H9 (cell line): Measurements from ENCODE around the gene SLC24A3. TPM values are rescaled to one million over a fixed set of nuclear protein-coding genes. Genes with fewer than 3 reads are reported as not detected.

Experiments used
- DNase-seq: peaks from one replicate; pipeline ENCODE4 v3.0.0-alpha.2; 2017
- H2AFZ ChIP-seq: one replicate; pipeline ENCODE4 v1.6.1; 2013; ENCODE audit warnings: mild to moderate bottlenecking, low read length, control low read depth, moderate library complexity
- H2AK5ac ChIP-seq: 2 replicates; pipeline ENCODE4 v1.6.1; 2013; ENCODE audit warnings: low read length, control low read depth, mixed read lengths; ENCODE audit not compliant: insufficient read length
- H2BK120ac ChIP-seq: one replicate; pipeline ENCODE4 v1.6.1; 2013; ENCODE audit warnings: low read depth, mild to moderate bottlenecking, low read length, control low read depth, inconsistent platforms; ENCODE audit not compliant: poor library complexity, severe bottlenecking
- H2BK12ac ChIP-seq: 2 replicates; pipeline ENCODE4 v1.6.1; 2013; ENCODE audit warnings: low read length, control low read depth, mixed read lengths, low read depth; ENCODE audit not compliant: insufficient read length
- H2BK15ac ChIP-seq: 2 replicates; pipeline ENCODE4 v1.6.1; 2013; ENCODE audit warnings: low read depth, low read length, control low read depth
- H2BK20ac ChIP-seq: one replicate; pipeline ENCODE4 v1.6.1; 2013; ENCODE audit warnings: low read depth, mild to moderate bottlenecking, low read length, control low read depth, inconsistent platforms; ENCODE audit not compliant: poor library complexity, severe bottlenecking
- H2BK5ac ChIP-seq: 2 replicates; pipeline ENCODE4 v1.6.1; 2013; ENCODE audit warnings: low read length, control low read depth, mixed read lengths; ENCODE audit not compliant: insufficient read length
- H3K14ac ChIP-seq: 2 replicates; pipeline ENCODE4 v1.6.1; 2013; ENCODE audit warnings: low read length, control low read depth; ENCODE audit not compliant: insufficient read depth
- H3K18ac ChIP-seq: 2 replicates; pipeline ENCODE4 v1.6.1; 2013; ENCODE audit warnings: low read depth, mild to moderate bottlenecking, mixed read lengths, low read length, control low read depth; ENCODE audit not compliant: insufficient read length
- H3K23ac ChIP-seq: 2 replicates; pipeline ENCODE4 v1.6.1; 2013; ENCODE audit warnings: low read length, control low read depth, mixed read lengths, low read depth; ENCODE audit not compliant: insufficient read length
- H3K23me2 ChIP-seq: 2 replicates; pipeline ENCODE4 v1.6.1; 2013; ENCODE audit warnings: low read depth, mild to moderate bottlenecking, mixed read lengths, low read length, control low read depth; ENCODE audit not compliant: insufficient read length, poor library complexity, severe bottlenecking
- H3K27ac ChIP-seq: 2 replicates; pipeline ENCODE4 v1.5.1; 2013; ENCODE audit warnings: low read length, control low read depth, mixed read lengths, low read depth; ENCODE audit not compliant: insufficient read length
- H3K27me3 ChIP-seq: 2 replicates; pipeline ENCODE4 v1.6.1; 2013; ENCODE audit warnings: low read length, control low read depth, inconsistent platforms; ENCODE audit not compliant: insufficient read depth
- H3K4ac ChIP-seq: 2 replicates; pipeline ENCODE4 v1.6.1; 2013; ENCODE audit warnings: low read depth, mild to moderate bottlenecking, control low read depth, inconsistent platforms, low read length, moderate library complexity
- H3K4me1 ChIP-seq: 2 replicates; pipeline ENCODE4 v1.6.1; 2013; ENCODE audit warnings: low read length, control low read depth, inconsistent platforms; ENCODE audit not compliant: insufficient read depth
- H3K4me2 ChIP-seq: 2 replicates; pipeline ENCODE4 v1.6.1; 2013; ENCODE audit warnings: low read length, control low read depth, mixed read lengths; ENCODE audit not compliant: insufficient read length, insufficient read depth
- H3K56ac ChIP-seq: 2 replicates; pipeline ENCODE4 v1.6.1; 2013; ENCODE audit warnings: low read depth, mild to moderate bottlenecking, mixed read lengths, low read length, control low read depth; ENCODE audit not compliant: insufficient read length
- H3K79me1 ChIP-seq: 2 replicates; pipeline ENCODE4 v1.6.1; 2013; ENCODE audit warnings: low read depth, mild to moderate bottlenecking, moderate library complexity, low read length, control low read depth, inconsistent platforms; ENCODE audit not compliant: insufficient read depth, poor library complexity, severe bottlenecking
- H3K79me2 ChIP-seq: 2 replicates; pipeline ENCODE4 v1.6.1; 2013; ENCODE audit warnings: low read length, control low read depth, inconsistent platforms; ENCODE audit not compliant: insufficient read depth
- H3K9ac ChIP-seq: 2 replicates; pipeline ENCODE4 v1.6.1; 2013; ENCODE audit warnings: low read length, control low read depth, mixed read lengths; ENCODE audit not compliant: insufficient read length; ENCODE audit errors: extremely low read depth
- H3K9me3 ChIP-seq: one replicate; pipeline ENCODE4 v1.6.1; 2013; ENCODE audit warnings: low read depth, low read length, inconsistent platforms; ENCODE audit not compliant: control insufficient read depth
- H3T11ph ChIP-seq: one replicate; pipeline ENCODE4 v1.6.1; 2013; ENCODE audit warnings: mild to moderate bottlenecking, low read length, control low read depth, inconsistent platforms
- H4K20me1 ChIP-seq: one replicate; pipeline ENCODE4 v1.6.1; 2013; ENCODE audit not compliant: control insufficient read depth, insufficient read length, insufficient read depth
- H4K5ac ChIP-seq: 2 replicates; pipeline ENCODE4 v1.6.1; 2013; ENCODE audit warnings: low read depth, mild to moderate bottlenecking, mixed read lengths, low read length, control low read depth; ENCODE audit not compliant: insufficient read length
- H4K8ac ChIP-seq: replicated peaks from 2 replicates; pipeline ENCODE4 v1.6.1; 2013; ENCODE audit warnings: low read length, control low read depth, mixed read lengths, low read depth; ENCODE audit not compliant: insufficient read length
- H4K91ac ChIP-seq: 2 replicates; pipeline ENCODE4 v1.6.1; 2013; ENCODE audit warnings: low read depth, mild to moderate bottlenecking, moderate library complexity, mixed read lengths, low read length, control low read depth; ENCODE audit not compliant: insufficient read length
- H3K27ac Mint-ChIP-seq, 3 experiments: 2 replicates in 2 of 3; 3 replicates in 1 of 3; pipeline ENCODE4 v1.8.0; 2020 to 2021; ENCODE audit warnings: mixed read lengths in 3 of 3, mild to moderate bottlenecking in 1 of 3, moderate library complexity in 1 of 3
- H3K27me3 Mint-ChIP-seq: 2 replicates; pipeline ENCODE4 v1.8.0; 2021; ENCODE audit warnings: low read depth, mild to moderate bottlenecking, moderate library complexity, mixed read lengths
- H3K36me3 Mint-ChIP-seq, 3 experiments: 2 replicates in 2 of 3; 3 replicates in 1 of 3; pipeline ENCODE4 v1.8.0; 2020 to 2021; ENCODE audit warnings: low read depth in 3 of 3, mixed read lengths in 3 of 3; ENCODE audit not compliant: insufficient read depth in 1 of 3
- H3K4me1 Mint-ChIP-seq, 2 experiments: 2 replicates each; pipeline ENCODE4 v1.8.0; 2020; ENCODE audit warnings: mixed read lengths in 2 of 2
- H3K4me3 Mint-ChIP-seq, 2 experiments: 2 replicates in 1 of 2; 3 replicates in 1 of 2; pipeline ENCODE4 v1.8.0; 2020 to 2021; ENCODE audit warnings: mild to moderate bottlenecking in 2 of 2, mixed read lengths in 2 of 2, moderate library complexity in 1 of 2
- H3K9me3 Mint-ChIP-seq, 2 experiments: 2 replicates in 1 of 2; 3 replicates in 1 of 2; pipeline ENCODE4 v1.8.0; 2020; ENCODE audit warnings: mild to moderate bottlenecking in 2 of 2, mixed read lengths in 2 of 2, moderate library complexity in 1 of 2
- whole genome bisulfite sequencing: extraction: QIAGEN DNeasy Blood & Tissue Kit; methylation state at CpG from one replicate; pipeline ENCODE4 v1.1.7; 2013; ENCODE audit warnings: missing lambda C conversion rate, low lambda C conversion rate, mixed read lengths; ENCODE audit not compliant: insufficient read length; ENCODE audit errors: extremely low coverage; 5-methylcytosine and 5-hydroxymethylcytosine counted together
- total RNA-seq: library from RNA; stranded (reverse); gene quantifications from 2 replicates; pipeline ENCODE4 v1.2.1, GENCODE V29; 2021
- TF ChIP-seq, protein P1 (sequence below): fragments of 200-600 bp; sonication (generic); conservative IDR thresholded peaks from 3 replicates; pipeline ENCODE4 v1.8.0; 2021; ENCODE audit warnings: antibody characterized with exemption, mild to moderate bottlenecking

The SLC24A3 gene
- total RNA-seq, 1 experiment from 2014 or later = 0.83 TPM

DNA sequence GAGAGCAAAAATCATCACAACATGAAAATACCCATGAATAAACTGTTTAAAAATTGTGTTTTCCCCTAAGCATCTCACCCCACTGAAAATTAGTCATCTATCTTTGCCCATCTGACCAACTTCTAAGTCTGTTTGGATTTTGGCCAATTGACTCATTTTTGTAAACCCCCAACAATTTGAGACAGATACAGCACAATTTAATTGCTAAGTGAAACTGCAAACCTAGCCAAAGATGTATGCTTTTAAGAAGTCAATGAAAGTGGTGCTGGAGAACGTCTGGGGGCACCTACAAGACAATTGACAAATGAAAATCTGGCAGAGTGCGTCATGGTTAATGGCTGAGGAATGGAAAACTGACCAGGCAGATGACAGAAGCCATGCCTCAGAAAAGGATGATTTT is 30.9 kb upstream of the SLC24A3 start:
- Histone ChIP-seq H4K91ac (no peak overlapping the region), H2AK5ac (no peak overlapping the region), H2BK20ac (no peak overlapping the region), H3K56ac (no peak overlapping the region), H3K9me3 (no peaks in the 10 kb centered on the region), H4K8ac (no peak overlapping the region), H3K4ac (no peak overlapping the region), H2BK15ac (no peak overlapping the region), H3K4me1 (no peaks in the 10 kb centered on the region), H3K79me2 (no peaks in the 10 kb centered on the region), H3K14ac (no peak overlapping the region), H3K9ac (no peak overlapping the region), H2BK5ac (no peak overlapping the region), H3K4me2 (no peak overlapping the region), H4K20me1 (no peaks in the 10 kb centered on the region), H3K27ac (no peak overlapping the region), H3K23ac (no peak overlapping the region), H2BK12ac (no peak overlapping the region), H3T11ph (no peak overlapping the region), H3K18ac (no peak overlapping the region), H3K23me2 (no peaks in the 10 kb centered on the region), H3K27me3 (no peaks in the 10 kb centered on the region), H3K79me1 (no peaks in the 10 kb centered on the region), H4K5ac (no peak overlapping the region), H2AFZ (no peak overlapping the region), H2BK120ac (no peak overlapping the region)
- H3K4me3 Mint-ChIP-seq = no peak overlapping the region
- H3K4me1 Mint-ChIP-seq = no peaks in the 10 kb centered on the region
- H3K27ac Mint-ChIP-seq = no peak overlapping the region
- no peaks in the 10 kb centered on the region for H3K9me3 Mint-ChIP-seq
- 0 out of 2 replicates have a peak, but pooled peaks cover 1% of the 10 kb centered on the region for H3K27me3 Mint-ChIP-seq
- TF ChIP-seq, protein P1, sequence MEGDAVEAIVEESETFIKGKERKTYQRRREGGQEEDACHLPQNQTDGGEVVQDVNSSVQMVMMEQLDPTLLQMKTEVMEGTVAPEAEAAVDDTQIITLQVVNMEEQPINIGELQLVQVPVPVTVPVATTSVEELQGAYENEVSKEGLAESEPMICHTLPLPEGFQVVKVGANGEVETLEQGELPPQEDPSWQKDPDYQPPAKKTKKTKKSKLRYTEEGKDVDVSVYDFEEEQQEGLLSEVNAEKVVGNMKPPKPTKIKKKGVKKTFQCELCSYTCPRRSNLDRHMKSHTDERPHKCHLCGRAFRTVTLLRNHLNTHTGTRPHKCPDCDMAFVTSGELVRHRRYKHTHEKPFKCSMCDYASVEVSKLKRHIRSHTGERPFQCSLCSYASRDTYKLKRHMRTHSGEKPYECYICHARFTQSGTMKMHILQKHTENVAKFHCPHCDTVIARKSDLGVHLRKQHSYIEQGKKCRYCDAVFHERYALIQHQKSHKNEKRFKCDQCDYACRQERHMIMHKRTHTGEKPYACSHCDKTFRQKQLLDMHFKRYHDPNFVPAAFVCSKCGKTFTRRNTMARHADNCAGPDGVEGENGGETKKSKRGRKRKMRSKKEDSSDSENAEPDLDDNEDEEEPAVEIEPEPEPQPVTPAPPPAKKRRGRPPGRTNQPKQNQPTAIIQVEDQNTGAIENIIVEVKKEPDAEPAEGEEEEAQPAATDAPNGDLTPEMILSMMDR = no peak
- DNase-seq = no peak
- no CpG with 5 or more reads among the region's 2 CpGs for WGBS
- H3K36me3 Mint-ChIP-seq = no peaks in the 10 kb centered on the region
